Measurements from ENCODE around the gene UGT1A8. TPM values are rescaled to one million over a fixed set of nuclear protein-coding genes. Genes with fewer than 3 reads are reported as not detected.
"Not testable (repeated sequence)": the region's sequence is repeated elsewhere in the genome, so short reads cannot be mapped to it uniquely, and the experiment has no call there.

The UGT1A8 gene
- total RNA-seq, 1 donor from 2014 or later, result not detected

- Histone ChIP-seq H3K27ac (replicated peaks) (no peak overlapping the region), H3K4me3 (no peak overlapping the region), H3K27me3 (ENCODE audit: low read depth) (peaks cover 40% of the 10 kb centered on the region), H3K4me1 (no peaks in the 10 kb centered on the region), H3K36me3 (no peaks in the 10 kb centered on the region), H3K9me3 (replicated peaks) (peaks cover 13% of the 10 kb centered on the region)
- intact Hi-C loops (cut with micrococcal nuclease), result no loop called here
- TF ChIP-seq, protein P1, sequence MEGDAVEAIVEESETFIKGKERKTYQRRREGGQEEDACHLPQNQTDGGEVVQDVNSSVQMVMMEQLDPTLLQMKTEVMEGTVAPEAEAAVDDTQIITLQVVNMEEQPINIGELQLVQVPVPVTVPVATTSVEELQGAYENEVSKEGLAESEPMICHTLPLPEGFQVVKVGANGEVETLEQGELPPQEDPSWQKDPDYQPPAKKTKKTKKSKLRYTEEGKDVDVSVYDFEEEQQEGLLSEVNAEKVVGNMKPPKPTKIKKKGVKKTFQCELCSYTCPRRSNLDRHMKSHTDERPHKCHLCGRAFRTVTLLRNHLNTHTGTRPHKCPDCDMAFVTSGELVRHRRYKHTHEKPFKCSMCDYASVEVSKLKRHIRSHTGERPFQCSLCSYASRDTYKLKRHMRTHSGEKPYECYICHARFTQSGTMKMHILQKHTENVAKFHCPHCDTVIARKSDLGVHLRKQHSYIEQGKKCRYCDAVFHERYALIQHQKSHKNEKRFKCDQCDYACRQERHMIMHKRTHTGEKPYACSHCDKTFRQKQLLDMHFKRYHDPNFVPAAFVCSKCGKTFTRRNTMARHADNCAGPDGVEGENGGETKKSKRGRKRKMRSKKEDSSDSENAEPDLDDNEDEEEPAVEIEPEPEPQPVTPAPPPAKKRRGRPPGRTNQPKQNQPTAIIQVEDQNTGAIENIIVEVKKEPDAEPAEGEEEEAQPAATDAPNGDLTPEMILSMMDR (IDR thresholded peaks at IDR 0.05; ENCODE audit: borderline replicate concordance), result no peak
- DNase-seq, result no peak
Measured at GRCh38 chr2:233747283-233747544, 129.8 kb downstream of the UGT1A8 start.

GRCh38 chr2:233750689-233751088 is 133.3 kb downstream of the UGT1A8 start:
- H3K4me3 ChIP-seq; H3K4me1 ChIP-seq; H3K27ac ChIP-seq (replicated peaks); H3K36me3 ChIP-seq; intact Hi-C loops (cut with micrococcal nuclease); DNase-seq: not testable (repeated sequence)
- H3K27me3 ChIP-seq (ENCODE audit: low read depth), result peaks cover 43% of the 10 kb centered on the region
- H3K9me3 ChIP-seq (replicated peaks), result peaks cover 13% of the 10 kb centered on the region

DNA sequence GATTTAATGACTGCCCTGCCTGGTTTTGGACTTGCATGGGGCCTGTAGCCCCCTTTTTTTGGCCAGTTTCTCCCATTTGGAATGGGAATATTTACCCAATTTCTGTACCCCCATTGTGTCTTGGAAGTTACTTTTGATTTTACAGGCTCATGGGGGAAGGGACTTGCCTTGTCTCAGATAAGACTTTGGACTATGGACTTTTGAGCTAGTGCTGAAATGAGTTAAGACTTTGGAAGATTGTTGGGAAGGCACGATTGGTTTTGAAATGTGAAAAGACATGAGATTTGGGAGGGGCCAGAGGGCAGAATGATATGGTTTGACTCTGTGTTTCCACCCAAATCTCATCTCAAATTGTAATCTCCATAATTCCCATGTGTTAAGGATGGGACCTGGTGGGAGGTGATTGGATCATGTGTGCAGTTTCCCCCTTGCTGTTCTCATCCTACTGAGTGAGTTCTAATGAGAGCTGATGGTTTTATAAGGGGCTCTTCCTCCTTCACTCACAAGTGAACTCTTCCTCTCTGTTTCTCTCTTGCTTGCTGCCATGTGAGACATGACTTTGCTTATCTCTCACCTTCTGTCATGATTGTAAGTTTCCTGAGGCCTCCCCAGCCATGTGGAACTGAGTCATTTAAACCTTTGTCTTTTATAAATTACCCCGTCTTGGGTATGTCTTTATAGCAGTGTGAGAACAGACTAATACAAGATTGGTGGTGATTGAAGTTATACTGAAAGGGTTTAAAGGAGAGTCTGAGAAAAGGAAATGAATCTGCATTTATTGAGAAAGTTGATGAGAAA is 134.0 kb downstream of the UGT1A8 start:
- intact Hi-C loops (cut with micrococcal nuclease); DNase-seq; H3K4me1 ChIP-seq; H3K4me3 ChIP-seq; H3K27ac ChIP-seq (replicated peaks); H3K36me3 ChIP-seq: not testable (repeated sequence)
- peaks cover 13% of the 10 kb centered on the region for H3K9me3 ChIP-seq (replicated peaks)
- H3K27me3 ChIP-seq (ENCODE audit: low read depth), result peaks cover 37% of the 10 kb centered on the region

DNA sequence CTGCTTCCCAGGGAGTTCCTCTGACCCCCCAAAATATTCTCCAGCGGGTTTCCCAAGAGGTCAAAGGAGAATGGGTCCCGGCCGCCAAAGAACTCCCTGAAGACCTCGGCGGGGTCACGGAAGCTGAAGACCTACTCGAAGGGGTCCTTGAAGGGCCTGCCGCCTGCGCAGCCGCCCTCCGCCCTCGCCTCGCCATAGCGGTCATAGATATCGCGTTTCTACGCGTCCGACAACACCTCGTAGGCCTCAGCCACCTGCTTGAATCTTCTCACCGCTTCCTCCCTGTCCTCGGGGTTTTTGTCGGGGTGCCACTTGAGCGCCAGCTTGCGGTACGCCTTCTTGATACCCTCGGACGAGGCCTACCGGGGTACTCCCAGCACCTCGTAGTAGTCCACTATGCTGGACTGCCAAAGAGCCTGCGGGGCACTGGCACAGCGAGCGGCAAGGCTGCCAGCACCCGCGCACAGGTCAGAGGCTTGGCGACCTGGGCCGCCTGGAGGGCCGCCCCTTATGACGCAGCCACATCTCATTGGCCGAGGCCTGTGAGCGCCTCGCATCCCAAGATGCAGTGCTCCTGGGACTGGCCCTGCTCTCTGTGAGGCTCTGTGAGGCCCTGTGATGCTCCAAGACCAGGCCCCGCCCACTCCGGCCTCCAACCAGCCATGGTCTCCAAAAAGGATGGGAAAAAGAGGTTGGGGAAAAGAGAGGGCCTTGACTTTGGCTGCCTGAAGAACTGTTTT is 137.6 kb downstream of the UGT1A8 start:
- no peak overlapping the region for H3K27ac ChIP-seq (replicated peaks)
- intact Hi-C loops (cut with micrococcal nuclease), result no loop called here

DNA sequence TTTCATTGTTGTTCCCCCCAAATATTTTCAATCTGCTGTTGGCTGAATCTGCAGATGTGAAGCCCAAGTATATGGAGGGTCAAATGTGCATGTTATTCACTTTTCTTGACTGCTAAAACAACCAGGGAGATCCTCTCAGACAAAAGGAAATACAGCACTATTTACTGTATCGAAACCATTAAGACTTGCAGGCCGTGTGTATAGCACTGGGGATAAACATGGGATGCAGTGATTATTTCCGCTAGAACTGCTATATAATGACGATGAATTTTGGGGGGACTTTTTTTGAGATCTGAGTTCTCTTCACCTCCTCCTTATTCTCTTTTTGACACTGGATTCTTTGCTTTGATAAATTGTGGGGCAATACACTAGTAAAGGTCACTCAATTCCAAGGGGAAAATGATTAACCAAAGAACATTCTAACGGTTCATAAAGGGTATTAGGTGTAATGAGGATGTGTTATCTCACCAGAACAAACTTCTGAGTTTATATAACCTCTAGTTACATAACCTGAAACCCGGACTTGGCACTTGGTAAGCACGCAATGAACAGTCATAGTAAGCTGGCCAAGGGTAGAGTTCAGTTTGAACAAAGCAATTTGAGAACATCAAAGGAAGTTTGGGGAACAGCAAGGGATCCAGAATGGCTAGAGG is 139.1 kb downstream of the UGT1A8 start:
- Histone ChIP-seq H3K36me3 (no peaks in the 10 kb centered on the region), H3K9me3 (replicated peaks) (no peaks in the 10 kb centered on the region), H3K27me3 (ENCODE audit: low read depth) (peaks cover 12% of the 10 kb centered on the region), H3K4me3 (no peak overlapping the region), H3K27ac (replicated peaks) (no peak overlapping the region), H3K4me1 (no peaks in the 10 kb centered on the region)
- no peak for DNase-seq
- TF ChIP-seq, protein P1 (IDR thresholded peaks at IDR 0.05; ENCODE audit: borderline replicate concordance), result no peak
- intact Hi-C loops (cut with micrococcal nuclease), result no loop called here

More for the DNA sequence above, 137.6 kb downstream of the UGT1A8 start:
- Histone ChIP-seq H3K4me3 (no peak overlapping the region), H3K9me3 (replicated peaks) (peaks cover 13% of the 10 kb centered on the region), H3K27me3 (ENCODE audit: low read depth) (peaks cover 19% of the 10 kb centered on the region), H3K4me1 (no peaks in the 10 kb centered on the region), H3K36me3 (no peaks in the 10 kb centered on the region)
- no peak for DNase-seq
- TF ChIP-seq, protein P1 (IDR thresholded peaks at IDR 0.05; ENCODE audit: borderline replicate concordance), result no peak

GRCh38 chr2:233758141-233758540 is 140.7 kb downstream of the UGT1A8 start:
- no peak overlapping the region for H3K27ac ChIP-seq (replicated peaks)
- H3K27me3 ChIP-seq (ENCODE audit: low read depth), result peaks cover 24% of the 10 kb centered on the region
- TF ChIP-seq, protein P1 (IDR thresholded peaks at IDR 0.05; ENCODE audit: borderline replicate concordance), result no peak
- H3K36me3 ChIP-seq, result no peaks in the 10 kb centered on the region
- DNase-seq, result no peak
- no peaks in the 10 kb centered on the region for H3K4me1 ChIP-seq
- intact Hi-C loops (cut with micrococcal nuclease), result no loop called here
- no peak overlapping the region for H3K4me3 ChIP-seq
- H3K9me3 ChIP-seq (replicated peaks), result no peaks in the 10 kb centered on the region
